ENCODE data around the gene POLR1C.
"Not testable (repeated sequence)": the region's sequence is repeated elsewhere in the genome, so short reads cannot be mapped to it uniquely, and the experiment has no call there.

Gene POLR1C

DNA sequence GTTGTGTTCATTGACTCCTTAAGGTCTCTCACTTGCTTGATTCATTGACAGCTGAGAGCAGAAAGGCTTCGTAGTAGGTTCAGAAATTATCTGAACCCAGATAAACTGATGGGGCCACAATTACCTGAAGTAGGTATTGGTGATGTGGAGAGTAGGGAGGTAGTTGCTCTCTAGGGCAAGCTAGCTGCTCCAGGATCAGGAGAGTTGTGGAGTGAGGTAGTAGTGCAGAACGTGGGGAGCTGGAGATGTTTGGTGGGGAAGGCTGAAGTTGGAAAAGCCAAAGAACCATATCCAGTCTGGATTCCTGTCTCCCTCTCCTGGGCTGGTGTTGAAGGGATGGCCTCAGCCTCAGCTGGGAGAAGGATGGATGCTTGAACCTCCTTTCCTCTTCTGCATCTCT is 23.7 kb upstream of the POLR1C start:
- no peak for DNase-seq

GRCh38 chr6:43493833-43494232 is 23.1 kb upstream of the POLR1C start:
- DNase-seq: peak; percentile 52

- DNase-seq: peak; percentile 77
Observed at GRCh38 chr6:43494321-43494720, 22.6 kb upstream of the POLR1C start.

DNA sequence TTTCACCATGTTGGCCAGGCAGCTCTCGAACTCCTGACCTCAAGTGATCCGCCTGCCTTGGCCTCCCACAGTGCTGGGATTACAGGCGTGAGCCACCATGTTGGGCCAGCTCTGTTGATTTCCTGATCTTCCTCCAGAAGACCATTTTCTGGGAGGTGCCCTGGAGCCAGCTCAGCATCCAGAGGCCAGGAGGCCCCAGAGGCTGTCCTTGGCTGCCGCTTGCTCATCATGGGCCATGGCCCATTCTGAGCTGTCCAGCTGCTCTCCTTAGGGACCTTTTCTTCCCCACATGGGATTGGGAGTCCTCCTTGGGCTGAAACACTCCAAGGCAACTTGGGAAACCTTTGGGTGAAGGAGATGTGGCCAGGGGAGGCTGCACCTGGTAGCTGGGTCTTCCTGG is 22.1 kb upstream of the POLR1C start:
- no peak for DNase-seq

DNA sequence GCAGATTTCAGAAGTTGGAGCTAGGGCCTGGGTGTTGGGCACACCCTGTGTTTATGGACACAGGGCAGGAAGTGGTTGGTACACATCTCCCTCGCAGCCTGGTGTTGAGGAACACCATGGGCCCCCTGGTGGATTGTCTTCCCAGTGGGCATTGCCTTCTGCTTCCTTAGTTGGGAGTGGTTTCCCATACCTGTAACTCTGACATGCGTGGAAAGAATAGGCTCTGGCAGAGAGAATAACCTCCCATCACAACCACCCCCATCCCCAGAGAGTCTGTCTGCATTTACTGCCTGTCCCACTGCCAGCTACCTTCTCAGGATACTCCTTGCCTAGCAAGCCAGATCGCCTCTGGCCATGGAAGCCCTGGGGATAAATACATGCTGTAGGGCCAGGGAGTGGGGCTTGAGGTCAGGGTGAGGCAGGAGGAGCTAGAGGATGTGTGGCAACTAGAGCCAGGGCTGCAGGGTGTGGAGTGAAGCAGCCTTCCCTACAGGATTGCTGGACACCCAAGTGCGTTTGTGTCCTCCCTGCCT is 21.4 kb upstream of the POLR1C start:
- DNase-seq: peak; percentile 72

- peak; percentile 90 for DNase-seq
Observed at GRCh38 chr6:43496370-43497128, 20.3 kb upstream of the POLR1C start.

DNA sequence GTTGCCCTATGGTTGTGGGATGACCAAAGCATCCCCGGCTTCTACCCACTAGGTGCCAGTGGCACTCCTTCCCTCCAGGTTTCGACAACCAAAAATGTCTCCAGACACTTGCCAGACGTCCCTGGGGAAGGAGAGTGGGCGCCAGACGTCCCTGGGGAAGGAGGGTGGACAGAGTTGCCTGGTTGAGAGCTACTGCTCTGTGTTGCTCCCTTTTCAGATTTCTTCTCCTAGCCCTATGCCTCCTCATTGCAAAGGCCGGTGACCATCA is 19.8 kb upstream of the POLR1C start:
- DNase-seq: no peak

DNA sequence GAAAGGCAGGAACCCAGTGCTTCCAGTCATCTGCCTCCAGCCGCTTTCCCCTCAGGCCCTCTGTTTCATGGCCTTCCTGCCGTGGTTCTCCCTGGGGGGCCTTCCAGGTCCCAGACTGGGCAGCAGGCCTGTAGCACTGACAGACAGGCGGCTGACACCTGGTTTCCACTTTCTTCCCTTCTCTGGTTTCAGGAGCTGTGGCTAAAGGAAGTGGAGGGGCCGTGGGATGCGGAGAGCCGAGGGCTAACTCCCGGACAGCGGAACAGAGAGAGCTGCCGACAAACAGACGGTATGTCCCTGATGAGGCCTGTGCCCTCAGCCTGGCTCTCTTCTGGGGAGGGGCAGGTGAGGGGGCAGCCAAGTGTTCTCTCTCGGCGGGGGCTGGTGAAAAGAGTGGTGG is 19.2 kb upstream of the POLR1C start:
- no peak for DNase-seq

- not testable (repeated sequence) for DNase-seq
Observed at GRCh38 chr6:43498291-43498690, 18.6 kb upstream of the POLR1C start.

- DNase-seq: no peak
Observed at GRCh38 chr6:43499028-43499815, 17.7 kb upstream of the POLR1C start.

DNA sequence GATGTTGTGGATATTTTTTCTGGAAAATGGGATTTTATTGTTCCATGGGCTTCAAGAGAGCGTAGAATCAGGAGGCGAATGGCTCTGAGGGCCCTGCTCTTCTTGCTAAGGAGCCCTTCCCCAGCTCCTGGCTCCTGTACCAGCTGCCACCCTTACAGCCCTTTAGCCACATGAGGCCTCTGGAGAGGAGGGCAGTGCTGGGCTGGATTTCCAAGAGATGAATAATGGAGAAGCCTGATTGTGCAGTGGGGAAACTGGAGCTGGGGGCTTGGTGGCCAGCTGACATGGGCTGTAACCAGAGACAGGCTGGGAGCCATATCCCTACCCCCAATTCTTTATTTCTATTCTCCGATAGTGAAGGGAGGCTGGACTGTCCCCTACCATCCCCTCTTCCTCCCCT is 16.0 kb upstream of the POLR1C start:
- DNase-seq: no peak

DNA sequence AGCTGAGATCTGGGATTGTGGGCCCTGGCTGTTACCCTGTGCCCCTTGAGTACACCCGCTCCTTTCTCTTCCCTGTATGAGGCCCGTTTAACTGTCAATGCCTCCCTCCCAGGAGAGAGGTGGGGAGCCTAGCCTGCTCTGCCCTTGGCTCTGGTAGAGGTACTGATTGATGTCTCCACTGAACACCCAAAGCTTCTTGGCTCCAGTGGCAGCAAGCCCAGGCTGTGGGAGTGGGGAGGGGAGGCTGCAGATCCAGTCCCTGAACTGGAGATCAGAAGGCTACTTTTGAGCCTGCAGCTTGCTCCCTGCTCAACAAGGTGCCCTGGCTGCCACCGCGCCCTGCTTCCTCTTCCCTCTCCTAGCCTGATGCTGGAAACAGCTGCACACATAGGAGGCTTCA is 14.2 kb upstream of the POLR1C start:
- DNase-seq: no peak

DNA sequence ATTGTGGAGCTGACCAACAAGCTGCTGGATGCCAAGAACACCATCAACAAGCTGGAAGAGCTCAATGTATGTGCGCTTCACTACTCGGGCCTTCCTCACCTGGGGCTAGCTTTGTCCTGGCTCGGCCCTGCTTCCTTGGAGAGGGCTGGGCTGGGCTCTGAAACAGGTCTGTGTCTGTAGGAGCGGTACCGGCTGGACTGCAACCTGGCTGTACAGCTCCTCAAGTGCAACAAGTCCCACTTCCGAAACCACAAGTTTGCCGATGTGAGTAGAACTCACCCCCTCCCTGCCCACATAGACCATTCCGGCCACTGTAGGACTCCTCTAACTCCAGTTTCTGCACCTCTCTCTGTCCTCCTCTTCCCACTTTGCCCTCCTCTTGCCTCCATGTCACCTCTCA is 13.4 kb upstream of the POLR1C start:
- DNase-seq: no peak

DNA sequence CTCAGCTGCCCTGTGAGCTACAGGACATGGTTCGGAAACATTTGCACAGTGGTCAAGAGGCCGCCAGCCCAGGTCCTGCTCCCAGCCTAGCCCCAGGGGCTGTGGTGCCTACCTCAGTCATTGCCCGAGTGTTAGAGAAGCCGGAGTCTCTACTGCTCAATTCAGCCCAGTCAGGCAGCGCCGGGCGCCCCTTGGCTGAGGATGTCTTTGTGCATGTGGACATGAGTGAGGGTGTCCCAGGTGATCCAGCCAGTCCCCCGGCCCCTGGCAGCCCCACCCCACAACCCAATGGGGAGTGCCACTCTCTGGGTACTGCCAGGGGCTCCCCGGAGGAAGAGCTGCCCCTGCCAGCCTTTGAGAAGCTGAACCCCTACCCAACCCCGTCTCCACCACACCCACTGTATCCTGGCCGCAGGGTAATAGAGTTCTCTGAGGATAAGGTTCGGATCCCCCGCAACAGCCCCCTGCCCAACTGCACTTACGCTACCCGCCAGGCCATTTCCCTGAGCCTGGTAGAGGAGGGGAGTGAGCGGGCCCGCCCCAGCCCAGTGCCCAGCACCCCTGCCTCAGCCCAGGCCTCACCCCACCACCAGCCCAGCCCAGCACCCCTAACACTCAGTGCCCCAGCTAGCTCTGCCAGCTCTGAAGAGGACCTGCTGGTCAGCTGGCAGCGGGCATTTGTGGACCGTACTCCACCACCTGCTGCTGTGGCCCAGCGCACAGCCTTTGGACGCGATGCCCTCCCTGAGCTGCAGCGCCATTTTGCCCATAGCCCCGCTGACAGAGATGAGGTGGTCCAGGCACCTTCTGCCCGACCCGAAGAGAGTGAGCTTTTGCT is 11.9 kb upstream of the POLR1C start:
- no peak for DNase-seq

- DNase-seq: no peak
Observed at GRCh38 chr6:43505718-43506117, 11.2 kb upstream of the POLR1C start.

DNA sequence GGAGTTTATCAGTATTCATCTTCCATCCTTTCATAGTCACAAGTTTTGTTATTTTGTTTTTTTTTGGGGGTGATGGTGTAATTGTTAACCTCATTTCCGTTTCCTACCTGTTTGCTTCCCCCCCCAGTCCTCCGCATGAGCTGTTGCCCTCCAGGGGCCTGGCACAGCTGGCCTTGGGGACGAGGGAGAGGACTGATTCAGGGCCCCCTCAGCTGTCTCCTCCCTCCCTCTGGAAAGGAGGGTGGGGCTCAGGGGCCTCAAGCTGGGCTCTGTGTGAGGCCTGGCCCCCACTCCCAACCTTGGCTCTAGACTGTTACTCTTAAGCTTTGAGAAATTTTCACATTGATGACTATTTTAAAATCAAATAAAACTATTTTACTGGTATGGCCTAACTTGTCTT is 10.7 kb upstream of the POLR1C start:
- DNase-seq: no peak

DNA sequence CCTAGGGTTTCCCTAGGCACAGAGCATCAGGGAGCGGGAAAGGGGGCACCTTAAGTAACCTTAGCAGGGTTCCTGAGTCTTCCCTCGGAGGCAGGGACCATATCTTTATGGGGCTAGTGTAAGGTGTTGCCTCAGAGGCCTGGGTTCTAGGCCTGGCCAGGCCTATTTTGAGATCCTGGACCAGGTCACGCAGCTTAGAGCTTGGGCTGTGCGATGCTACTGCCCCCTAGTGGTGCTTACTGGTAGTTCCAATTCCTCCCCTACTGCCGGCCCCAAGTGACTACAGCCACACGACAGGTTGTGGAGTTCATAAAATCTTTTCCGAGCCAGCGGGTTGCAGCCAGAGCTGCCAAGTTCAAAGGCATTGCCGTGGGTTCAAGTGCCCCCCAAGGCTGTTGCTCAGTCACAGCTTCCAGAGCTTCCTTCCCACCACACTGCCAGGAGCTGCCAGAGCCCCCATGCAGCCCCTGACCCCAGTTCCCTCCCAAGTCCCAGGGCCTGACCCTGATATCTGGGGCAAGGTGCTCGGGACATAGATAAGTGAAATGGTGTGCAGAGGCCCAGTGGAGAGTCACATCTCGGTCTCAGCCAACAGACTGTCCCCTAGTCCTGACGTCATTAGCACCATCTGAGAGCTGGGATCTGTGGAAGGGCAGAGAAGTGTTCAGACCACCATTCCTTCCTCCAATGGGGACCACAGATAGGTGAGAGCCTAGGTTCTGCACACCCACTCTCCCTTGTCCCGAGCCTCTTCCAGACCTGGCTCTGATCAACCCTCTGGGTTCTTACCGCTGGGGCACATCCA is 10.0 kb upstream of the POLR1C start:
- DNase-seq: peak; percentile 90

GRCh38 chr6:43508481-43509141 is 8.3 kb upstream of the POLR1C start:
- no peak for DNase-seq

GRCh38 chr6:43509142-43509983 is 7.5 kb upstream of the POLR1C start:
- no peak for DNase-seq

- peak; percentile 95 for DNase-seq
Observed at GRCh38 chr6:43509984-43510826, 6.7 kb upstream of the POLR1C start, which contains the start of gene LRRC73. LRRC73 (minus strand) TSS chr6:43510346; CDS start chr6:43509785, 561 bp downstream.
